ENCODE data around the gene PAK5.

DNA sequence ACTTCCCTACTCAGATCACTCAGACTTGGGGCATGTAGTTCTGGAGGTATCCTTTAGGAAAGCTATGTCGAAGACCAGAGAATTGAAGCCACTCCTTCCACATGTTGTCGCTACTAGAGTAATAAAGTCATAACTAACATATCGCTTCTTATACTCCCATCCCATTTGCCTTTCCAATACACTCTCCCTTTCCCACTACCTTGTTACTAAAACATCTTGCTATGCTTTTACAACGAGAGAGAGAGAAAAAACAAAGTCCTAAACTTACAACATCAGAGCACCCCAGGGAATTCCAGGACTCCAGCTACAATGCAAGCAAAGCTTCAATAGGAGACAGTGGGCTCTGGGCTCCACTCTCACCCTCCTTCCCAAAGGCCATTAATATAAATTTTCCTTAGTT is 329.6 kb downstream of the PAK5 start:
- TF ChIP-seq, protein P1, sequence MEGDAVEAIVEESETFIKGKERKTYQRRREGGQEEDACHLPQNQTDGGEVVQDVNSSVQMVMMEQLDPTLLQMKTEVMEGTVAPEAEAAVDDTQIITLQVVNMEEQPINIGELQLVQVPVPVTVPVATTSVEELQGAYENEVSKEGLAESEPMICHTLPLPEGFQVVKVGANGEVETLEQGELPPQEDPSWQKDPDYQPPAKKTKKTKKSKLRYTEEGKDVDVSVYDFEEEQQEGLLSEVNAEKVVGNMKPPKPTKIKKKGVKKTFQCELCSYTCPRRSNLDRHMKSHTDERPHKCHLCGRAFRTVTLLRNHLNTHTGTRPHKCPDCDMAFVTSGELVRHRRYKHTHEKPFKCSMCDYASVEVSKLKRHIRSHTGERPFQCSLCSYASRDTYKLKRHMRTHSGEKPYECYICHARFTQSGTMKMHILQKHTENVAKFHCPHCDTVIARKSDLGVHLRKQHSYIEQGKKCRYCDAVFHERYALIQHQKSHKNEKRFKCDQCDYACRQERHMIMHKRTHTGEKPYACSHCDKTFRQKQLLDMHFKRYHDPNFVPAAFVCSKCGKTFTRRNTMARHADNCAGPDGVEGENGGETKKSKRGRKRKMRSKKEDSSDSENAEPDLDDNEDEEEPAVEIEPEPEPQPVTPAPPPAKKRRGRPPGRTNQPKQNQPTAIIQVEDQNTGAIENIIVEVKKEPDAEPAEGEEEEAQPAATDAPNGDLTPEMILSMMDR (IDR thresholded peaks at IDR 0.05): no peak
- TF ChIP-seq, protein P2, sequence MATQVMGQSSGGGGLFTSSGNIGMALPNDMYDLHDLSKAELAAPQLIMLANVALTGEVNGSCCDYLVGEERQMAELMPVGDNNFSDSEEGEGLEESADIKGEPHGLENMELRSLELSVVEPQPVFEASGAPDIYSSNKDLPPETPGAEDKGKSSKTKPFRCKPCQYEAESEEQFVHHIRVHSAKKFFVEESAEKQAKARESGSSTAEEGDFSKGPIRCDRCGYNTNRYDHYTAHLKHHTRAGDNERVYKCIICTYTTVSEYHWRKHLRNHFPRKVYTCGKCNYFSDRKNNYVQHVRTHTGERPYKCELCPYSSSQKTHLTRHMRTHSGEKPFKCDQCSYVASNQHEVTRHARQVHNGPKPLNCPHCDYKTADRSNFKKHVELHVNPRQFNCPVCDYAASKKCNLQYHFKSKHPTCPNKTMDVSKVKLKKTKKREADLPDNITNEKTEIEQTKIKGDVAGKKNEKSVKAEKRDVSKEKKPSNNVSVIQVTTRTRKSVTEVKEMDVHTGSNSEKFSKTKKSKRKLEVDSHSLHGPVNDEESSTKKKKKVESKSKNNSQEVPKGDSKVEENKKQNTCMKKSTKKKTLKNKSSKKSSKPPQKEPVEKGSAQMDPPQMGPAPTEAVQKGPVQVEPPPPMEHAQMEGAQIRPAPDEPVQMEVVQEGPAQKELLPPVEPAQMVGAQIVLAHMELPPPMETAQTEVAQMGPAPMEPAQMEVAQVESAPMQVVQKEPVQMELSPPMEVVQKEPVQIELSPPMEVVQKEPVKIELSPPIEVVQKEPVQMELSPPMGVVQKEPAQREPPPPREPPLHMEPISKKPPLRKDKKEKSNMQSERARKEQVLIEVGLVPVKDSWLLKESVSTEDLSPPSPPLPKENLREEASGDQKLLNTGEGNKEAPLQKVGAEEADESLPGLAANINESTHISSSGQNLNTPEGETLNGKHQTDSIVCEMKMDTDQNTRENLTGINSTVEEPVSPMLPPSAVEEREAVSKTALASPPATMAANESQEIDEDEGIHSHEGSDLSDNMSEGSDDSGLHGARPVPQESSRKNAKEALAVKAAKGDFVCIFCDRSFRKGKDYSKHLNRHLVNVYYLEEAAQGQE (IDR thresholded peaks at IDR 0.05; ENCODE audit: low read depth, low read length): no peak
- TF ChIP-seq YY1 (IDR thresholded peaks at IDR 0.05; ENCODE audit: low read depth) (no peak), POLR2AphosphoS5 (IDR thresholded peaks at IDR 0.05; ENCODE audit: low read depth, low read length) (no peak), EP300 (IDR thresholded peaks at IDR 0.05; ENCODE audit: borderline replicate concordance in 1 of 2, low read depth in 1 of 2, low read length in 1 of 2) (no peak), USF1 (IDR thresholded peaks at IDR 0.05; ENCODE audit: borderline replicate concordance, low read depth) (no peak), JUND (IDR thresholded peaks at IDR 0.05) (no peak), FOXJ3 (CRISPR knock-in tag; IDR thresholded peaks at IDR 0.05) (no peak), RCOR1 (IDR thresholded peaks at IDR 0.05; ENCODE audit: low read length) (no peak)

Measured in SK-N-SH (cell line).